Activated CD8-positive, alpha-beta memory T cell treated with anti-CD3 and anti-CD28 coated beads for 4 hours (primary cell): Measurements from ENCODE around the gene EXOSC1.
A peak's percentile ranks its signal among the peaks of the same experiment; 100 is the strongest.
"Not testable (repeated sequence)": the region's sequence is repeated elsewhere in the genome, so short reads cannot be mapped to it uniquely, and the experiment has no call there.

ENCODE experiments used
- DNase-seq, 2 donors: peaks; one replicate each; pipeline ENCODE4 v3.0.0-alpha.2; 2020; ENCODE audit warnings: low read depth in 2 of 2

Gene EXOSC1

DNA sequence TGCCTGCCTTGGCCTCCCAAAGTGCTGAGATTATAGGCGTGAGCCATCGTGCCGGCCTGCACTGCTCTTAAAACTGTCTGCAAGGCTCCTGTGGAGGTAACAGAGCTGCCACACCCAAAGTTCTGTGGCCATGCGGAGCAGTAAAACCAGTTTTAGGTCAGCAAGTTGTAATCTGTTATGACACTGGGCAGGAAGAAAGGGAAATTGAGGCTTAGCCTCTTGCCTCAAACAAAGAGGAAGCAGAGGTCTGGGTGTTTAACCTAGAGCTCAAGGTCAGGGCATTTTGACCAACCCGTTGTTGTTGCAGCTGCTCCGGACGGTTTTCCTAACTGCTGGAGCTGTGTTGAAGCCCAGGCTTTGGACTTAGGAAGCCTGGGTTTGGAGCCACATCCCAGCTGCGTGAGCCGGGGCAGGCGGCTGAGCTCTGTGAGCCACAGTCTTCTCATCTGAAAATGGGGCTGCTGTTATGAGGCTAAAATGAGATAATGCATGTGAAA lies 37.3 kb downstream of the EXOSC1 start:
- no peak for DNase-seq

DNA sequence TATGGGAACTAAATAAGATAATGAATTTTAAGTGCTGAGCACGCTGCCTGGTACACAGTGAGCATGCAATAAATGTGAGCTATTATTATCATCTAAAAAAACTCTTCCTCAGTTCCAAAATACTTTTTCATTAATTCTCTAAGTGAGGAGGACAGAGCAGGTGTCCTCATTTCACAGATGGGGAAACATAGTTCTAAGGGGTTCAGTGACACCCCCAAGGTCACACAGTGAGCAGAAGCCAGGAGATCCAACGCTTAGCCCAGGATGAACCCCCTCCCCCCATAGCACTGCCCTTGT lies 37.9 kb downstream of the EXOSC1 start:
- no peak for DNase-seq

DNA sequence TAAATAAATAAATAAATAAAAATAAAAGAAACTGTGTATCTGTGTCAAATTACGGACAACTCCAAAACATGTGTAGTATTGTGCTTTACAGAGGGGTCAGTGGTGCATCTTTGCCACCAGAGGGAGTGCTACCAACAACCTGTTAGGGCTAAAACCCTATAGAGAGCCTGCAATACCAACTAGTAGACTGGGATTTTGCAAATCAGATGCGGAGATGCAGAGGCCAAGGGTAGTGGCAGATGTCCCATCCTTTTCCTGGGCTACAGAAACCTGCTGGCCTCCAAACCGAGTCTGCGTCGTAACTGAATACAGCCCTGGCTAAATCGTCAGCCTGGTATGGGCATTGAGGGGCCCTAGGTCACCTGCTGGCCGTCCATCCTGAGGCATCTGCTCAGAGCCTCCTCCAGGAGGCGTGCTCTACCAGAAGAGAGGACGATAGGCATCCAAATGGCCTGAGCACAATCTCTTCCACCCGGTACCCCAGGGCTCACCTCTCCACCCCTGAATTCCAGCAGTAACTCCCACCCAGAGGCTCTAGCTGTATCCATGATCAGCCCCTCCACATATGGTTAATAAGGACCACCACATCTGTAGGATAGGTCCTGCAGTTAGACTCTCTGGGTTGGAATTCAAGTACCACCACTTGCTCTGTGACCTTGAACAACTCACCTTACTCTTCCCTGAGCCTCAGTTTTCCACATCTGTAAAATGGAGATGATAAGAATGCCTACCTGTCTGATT lies 38.4 kb downstream of the EXOSC1 start:
- DNase-seq = peak in 1 of 2 donors; percentile 56

DNA sequence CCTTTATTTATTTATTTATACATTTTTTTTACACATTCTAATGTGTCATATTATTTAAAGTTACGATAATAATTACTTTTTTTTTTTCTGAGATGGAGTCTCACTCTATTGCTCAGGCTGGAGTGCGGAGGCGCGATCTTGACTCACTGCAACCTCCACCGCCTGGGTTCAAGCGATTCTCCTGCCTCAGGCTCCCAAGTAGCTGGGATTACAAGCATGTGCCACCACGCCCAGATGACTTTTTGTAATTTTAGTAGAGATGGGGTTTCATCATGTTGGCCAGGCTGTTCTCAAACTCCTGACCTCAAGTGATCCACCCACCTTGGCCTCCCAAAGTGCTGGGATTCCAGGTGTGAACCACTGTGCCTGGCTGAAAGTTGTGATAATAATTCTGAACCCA lies 39.3 kb downstream of the EXOSC1 start:
- not testable (repeated sequence) for DNase-seq

DNA sequence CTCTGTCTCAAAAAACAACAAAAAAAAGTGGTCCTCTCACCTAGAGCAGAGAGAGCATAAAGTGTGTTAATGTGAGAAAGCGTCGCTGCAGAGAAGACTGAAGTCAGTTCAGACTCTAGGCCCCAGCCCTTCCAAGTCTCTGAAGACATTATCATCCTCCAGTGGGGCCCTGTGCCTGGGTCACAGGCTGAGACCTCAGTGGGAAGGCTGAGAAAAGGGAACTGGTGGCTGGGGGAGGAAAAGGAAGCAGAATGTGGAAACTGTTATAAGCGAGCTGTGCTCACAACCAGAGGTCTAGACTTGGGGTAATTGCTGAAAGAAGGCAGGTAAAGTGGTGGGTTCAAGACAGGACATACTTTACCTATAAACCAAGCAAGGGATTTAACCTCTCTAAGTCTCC lies 39.7 kb downstream of the EXOSC1 start:
- no peak for DNase-seq

DNA sequence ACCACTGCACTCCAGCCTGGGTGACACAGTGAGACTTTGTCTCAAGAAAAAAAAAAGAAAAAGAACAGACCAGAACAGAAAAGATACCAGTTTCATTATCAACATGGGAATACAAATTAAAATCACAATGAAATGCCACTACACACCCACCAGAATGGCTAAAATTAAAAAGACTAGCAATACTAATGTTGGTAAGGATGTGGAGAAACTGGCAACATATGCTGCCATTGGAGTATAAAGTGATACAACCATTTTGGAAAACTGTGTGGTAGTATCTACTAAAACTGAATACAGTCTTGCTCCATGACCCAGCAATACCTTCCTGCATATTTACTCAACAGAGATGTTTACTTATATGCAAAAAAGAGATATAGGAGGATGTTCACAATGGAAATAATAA lies 41.8 kb downstream of the EXOSC1 start:
- no peak for DNase-seq

DNA sequence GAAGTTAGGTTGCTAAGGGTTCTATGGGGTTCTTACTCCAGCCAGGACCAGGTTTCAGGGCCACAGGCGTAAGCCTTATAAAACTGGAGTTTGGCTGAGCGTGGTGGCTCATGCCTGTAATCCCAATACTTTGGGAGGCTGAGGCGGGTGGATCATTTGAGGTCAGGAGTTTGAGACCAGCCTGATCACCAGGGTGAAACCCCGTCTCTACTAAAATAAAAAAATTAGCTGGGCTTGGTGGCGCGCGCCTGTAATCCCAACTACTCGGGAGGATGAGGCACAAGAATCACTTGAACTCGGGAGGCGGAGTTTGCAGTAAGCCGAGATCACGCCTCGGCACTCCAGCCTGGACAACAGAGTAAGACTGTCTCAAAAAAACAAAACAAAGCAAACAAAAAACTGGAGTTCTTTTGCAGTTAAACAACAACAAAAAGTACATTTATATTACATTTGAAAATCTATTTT lies 44.3 kb downstream of the EXOSC1 start:
- no peak for DNase-seq

DNA sequence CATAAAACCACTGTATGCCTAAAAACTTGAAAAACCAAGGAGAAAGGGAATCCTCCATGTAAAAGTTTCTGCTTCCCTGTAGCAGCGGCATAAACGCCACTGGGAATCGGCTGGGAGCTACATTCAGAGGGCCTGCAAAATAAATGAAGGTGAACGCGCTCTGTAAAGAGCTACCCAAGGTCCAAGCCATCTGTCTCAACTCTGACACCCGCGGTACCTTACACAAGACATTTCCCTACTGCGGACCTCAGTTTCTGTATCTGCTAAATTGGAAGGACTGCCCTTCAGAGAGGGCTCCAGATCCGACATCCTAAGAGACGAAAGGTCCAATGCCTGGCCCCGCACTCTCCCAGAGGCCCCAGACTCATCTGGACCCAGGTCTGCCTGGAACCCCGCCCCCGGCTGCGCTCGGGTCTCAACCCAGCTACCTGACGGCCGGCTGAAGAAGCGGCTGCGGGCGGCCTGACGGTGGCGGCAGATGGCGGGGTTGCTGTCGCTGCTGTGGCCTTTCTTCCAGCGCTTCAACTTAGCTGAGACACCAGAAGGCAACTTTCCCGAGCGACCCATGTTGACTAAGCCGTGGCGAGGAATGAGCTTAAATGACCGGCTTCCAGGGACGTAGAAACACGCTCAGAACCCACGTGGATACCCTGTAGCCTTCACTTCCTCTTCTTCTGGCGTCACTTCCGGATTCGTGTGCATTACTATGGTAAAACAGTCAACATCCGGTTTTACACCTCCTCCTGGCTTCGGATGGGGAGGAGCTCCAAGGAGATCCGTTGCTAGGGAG lies 44.9 kb downstream of the EXOSC1 start, which contains the start of gene RRP12:
Gene RRP12 (minus strand): TSS at position 676 of the 790 bp plus-strand sequence. CDS start 109 bp downstream, at position 567.
- peak; percentile 70 to 77 for DNase-seq

DNA sequence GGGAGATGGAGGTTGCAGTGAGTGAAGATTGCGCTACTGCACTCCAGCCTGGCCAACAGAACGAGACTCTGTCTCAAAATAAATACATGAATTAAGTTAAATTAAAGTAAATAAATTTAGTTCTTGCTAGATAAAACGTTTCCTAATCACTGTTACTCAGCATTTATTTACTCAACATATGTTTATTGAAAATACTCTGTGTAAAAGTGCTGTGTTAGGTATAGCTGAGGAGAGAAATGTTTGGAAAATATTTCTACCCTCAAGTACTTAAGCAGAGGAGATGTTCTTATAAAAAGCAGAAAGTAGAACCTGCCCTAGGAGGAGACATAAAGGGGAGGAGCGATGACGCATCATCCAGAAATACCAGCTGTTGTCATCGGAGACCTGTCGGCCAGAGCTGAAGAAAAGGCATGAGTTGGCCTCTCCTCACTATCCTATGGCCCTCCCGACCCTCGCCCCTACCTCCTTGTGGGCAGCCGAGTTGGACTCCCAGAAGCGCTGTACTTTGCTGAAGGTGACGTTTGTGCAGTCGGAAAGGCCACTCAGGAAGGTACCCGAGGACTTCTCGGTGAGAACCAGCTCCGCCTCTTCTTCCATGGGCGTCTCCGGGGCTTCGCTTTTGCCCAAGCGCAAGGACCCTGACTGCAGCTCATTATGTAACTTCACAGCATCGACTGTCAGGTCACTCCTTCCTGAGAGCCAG lies 45.8 kb downstream of the EXOSC1 start:
- no peak for DNase-seq

DNA sequence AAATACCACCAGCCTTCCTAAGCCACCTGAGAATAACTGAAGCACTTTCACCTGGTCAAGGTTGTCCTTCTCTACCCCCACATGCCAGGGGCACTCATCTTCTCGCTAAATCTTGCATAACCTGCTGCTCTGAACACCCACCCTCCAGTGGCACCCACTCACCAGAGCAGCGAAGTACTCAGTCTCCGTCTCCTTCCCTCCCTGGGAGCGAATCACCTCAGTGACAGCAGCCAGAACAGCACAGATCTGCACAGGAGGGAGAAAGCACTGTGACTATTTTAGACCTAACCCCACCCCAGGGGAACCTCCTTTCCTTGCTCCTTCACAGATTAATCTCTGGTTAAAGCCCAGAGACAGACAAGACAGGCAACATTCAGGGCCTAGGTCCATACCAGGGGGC lies 49.8 kb downstream of the EXOSC1 start:
- DNase-seq = no peak

DNA sequence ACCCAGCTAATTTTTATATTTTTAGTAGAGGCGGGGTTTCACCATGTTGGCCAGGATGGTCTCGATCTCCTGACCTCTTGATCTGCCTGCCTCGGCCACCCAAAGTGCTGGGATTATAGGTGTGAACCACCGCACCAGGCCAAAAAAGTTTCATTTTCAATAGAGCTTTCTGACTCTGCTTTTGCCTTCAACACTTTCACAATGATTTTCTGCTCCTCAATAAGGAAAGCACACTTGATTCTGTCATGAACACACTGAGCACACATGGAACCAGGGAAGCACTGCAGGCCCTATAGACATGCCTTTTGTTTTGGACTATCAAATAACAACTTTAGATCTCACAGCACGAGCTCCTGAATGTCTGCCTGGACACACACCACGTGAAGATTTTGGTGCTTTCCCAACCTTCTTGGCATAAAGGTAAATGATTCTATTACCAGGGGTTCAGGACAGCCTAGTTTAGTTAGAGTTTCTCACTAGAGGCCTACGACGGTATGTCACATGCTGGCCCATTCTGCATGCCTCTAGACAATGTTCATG lies 52.7 kb downstream of the EXOSC1 start:
- no peak for DNase-seq

DNA sequence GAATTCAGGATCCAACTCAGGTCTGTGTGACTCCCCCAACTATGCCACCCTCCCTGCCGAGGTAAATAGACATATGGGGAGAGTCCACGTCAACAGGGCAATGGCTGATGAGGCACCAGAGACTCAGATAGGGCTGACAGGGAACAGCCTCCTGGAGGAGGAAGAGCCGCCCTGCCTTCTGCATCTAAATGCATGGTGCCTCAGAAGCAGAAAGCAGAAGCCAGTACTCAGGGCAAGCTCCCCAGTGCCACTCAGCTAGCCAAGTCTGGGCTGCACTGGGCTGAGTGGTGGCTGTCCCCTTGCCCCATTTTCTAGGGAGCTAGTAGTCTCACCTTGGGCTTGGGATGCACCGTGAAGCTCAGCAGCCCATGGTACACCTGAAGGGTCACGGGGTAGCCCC lies 55.7 kb downstream of the EXOSC1 start:
- DNase-seq = no peak

DNA sequence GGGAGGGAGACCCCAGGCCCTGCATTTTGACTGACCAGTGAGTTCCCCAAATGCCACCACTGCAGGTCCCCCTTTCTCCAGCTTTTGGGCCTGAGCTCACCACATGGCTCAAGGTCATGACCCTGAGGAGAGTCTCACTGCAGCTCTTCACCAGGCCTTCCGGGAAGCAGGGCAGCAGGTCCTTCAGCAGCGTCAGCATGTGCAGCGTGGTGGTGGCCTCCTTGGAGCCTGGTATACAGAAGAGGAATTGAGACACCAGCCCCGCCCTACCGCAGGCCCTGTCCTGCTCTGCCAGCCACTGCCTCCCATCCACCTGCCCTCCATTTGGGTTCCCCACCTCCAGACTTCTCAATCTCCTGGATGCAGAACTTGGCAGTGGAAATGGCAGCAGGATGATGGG lies 57.7 kb downstream of the EXOSC1 start:
- DNase-seq = no peak
